Body of pancreas (tissue), 4 donors: ENCODE data around the gene OSBPL10. TPM values are rescaled to one million over a fixed set of nuclear protein-coding genes. Genes with fewer than 3 reads are reported as not detected.

Experiments used
- ATAC-seq: fragments of 150-250 bp; one replicate; pipeline ENCODE4 v1.9.1; 2016
- DNase-seq, 4 donors: peaks; one replicate each; pipeline ENCODE4 v3.0.0-alpha.2; 2019
- H3K27ac ChIP-seq, 4 donors: fragments of 200-600 bp; sonication (generic); 1 replicate in 3 of 4; 2 replicates in 1 of 4; pipeline versions ENCODE4 v1.5.1 to v1.6.1; 2016 to 2019; ENCODE audit warnings: mild to moderate bottlenecking in 1 of 4, mixed read lengths in 1 of 4, moderate library complexity in 1 of 4
- H3K27me3 ChIP-seq, 2 donors: fragments of 200-600 bp; sonication (generic); one replicate each; pipeline ENCODE4 v1.6.0; 2016; ENCODE audit warnings: mild to moderate bottlenecking in 1 of 2
- H3K36me3 ChIP-seq, 2 donors: fragments of 200-600 bp; sonication (generic); replicated peaks in 1 of 2; 2 replicates each; pipeline ENCODE4 v1.5.1; 2016; ENCODE audit warnings: low read depth in 2 of 2; ENCODE audit not compliant: insufficient read depth in 1 of 2
- H3K4me1 ChIP-seq: fragments of 200-600 bp; sonication (generic); one replicate; pipeline ENCODE4 v1.6.0; 2016
- H3K4me3 ChIP-seq, 2 donors: fragments of 200-600 bp; sonication (generic); 1 replicate in 1 of 2; 2 replicates in 1 of 2; pipeline ENCODE4 v1.5.1; 2016 to 2019
- H3K9me3 ChIP-seq, 3 donors: fragments of 200-600 bp; sonication (generic); 1 replicate in 2 of 3; 2 replicates in 1 of 3; pipeline ENCODE4 v1.5.1; 2016
- POLR2A ChIP-seq, 3 donors: fragments of 450-650 bp; IDR thresholded peaks; one replicate each; pipeline ENCODE4 v1.6.1; 2016; ENCODE audit warnings: antibody characterized with exemption in 3 of 3, mild to moderate bottlenecking in 2 of 3
- WGBS, 2 donors: methylation state at CpG; one replicate each; pipeline ENCODE4 v1.1.5; 2017; 5-methylcytosine and 5-hydroxymethylcytosine counted together
- intact Hi-C: fragments of 100-400 bp; cut with DNase I; formaldehyde crosslinking; loops from one replicate; pipeline ENCODE4 v1.15.1; 2023
- total RNA-seq, 2 donors: library from RNA; depleted of rRNA; stranded (reverse); fragments of >200 nt; gene quantifications; one replicate each; pipeline ENCODE4 v1.1.0, GENCODE V29; 2016
- TF ChIP-seq, protein P1 (sequence below), 7 experiments: fragments of 450-650 bp in 4 of 7; fragments of 200-600 bp in 3 of 7; sonication (generic) in 3 of 7; IDR thresholded peaks; one replicate each; pipeline ENCODE4 v1.5.1; 2016 to 2019; ENCODE audit warnings: antibody characterized with exemption in 7 of 7

OSBPL10 gene
- total RNA-seq, 2 donors from 2014 or later = 3.4 to 27.0 TPM

GRCh38 chr3:31709005-31709404, 272.1 kb downstream of the OSBPL10 start:
- intact Hi-C loops = no loop called here
- Histone ChIP-seq H3K4me1 (peaks cover 10% of the 10 kb centered on the region), H3K36me3 (no peaks in the 10 kb centered on the region), H3K4me3 (no peak overlapping the region), H3K9me3 (no peaks in the 10 kb centered on the region), H3K27me3 (no peaks in the 10 kb centered on the region), H3K27ac (no peak overlapping the region)
- DNase-seq (no peak), ATAC-seq (no peak)
- WGBS, 2 donors = 73 to 77% methylated on average over 7 to 9 of the region's 9 CpGs
- no peak for TF ChIP-seq POLR2A (IDR thresholded peaks at IDR 0.05)
- TF ChIP-seq, protein P1, sequence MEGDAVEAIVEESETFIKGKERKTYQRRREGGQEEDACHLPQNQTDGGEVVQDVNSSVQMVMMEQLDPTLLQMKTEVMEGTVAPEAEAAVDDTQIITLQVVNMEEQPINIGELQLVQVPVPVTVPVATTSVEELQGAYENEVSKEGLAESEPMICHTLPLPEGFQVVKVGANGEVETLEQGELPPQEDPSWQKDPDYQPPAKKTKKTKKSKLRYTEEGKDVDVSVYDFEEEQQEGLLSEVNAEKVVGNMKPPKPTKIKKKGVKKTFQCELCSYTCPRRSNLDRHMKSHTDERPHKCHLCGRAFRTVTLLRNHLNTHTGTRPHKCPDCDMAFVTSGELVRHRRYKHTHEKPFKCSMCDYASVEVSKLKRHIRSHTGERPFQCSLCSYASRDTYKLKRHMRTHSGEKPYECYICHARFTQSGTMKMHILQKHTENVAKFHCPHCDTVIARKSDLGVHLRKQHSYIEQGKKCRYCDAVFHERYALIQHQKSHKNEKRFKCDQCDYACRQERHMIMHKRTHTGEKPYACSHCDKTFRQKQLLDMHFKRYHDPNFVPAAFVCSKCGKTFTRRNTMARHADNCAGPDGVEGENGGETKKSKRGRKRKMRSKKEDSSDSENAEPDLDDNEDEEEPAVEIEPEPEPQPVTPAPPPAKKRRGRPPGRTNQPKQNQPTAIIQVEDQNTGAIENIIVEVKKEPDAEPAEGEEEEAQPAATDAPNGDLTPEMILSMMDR (IDR thresholded peaks at IDR 0.05) = no peak

- ATAC-seq (no peak), DNase-seq (no peak)
- Histone ChIP-seq H3K9me3 (no peaks in the 10 kb centered on the region), H3K36me3 (no peaks in the 10 kb centered on the region), H3K27ac (no peak overlapping the region), H3K27me3 (no peaks in the 10 kb centered on the region), H3K4me3 (no peak overlapping the region), H3K4me1 (peaks cover 10% of the 10 kb centered on the region)
- intact Hi-C loops = no loop called here
- TF ChIP-seq, protein P1 (IDR thresholded peaks at IDR 0.05) = no peak
- no peak for TF ChIP-seq POLR2A (IDR thresholded peaks at IDR 0.05)
Observed at GRCh38 chr3:31707286-31707685, 273.8 kb downstream of the OSBPL10 start.

DNA sequence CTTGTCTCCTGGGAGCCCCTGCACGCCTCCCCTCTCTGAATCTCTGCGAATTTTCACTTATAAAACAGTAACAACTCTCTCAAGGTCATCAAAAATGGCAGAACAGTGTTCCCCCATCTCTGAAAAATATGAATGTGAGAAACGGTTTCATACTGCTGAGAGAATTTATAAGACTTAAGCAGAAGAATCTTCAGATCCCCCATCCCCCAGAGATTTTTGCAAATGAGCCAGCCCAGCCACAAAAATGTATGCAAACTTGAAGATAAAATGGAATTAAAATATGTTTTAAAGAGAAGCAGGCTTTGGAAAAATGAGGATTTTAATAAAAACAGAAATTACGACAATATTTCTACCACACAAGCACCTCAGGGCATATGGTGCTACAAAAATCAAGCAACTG, 275.3 kb downstream of the OSBPL10 start:
- Histone ChIP-seq H3K4me3 (no peak overlapping the region), H3K27me3 (no peaks in the 10 kb centered on the region), H3K36me3 (no peaks in the 10 kb centered on the region), H3K4me1 (peaks cover 10% of the 10 kb centered on the region), H3K9me3 (no peaks in the 10 kb centered on the region), H3K27ac (no peak overlapping the region)
- TF ChIP-seq POLR2A (IDR thresholded peaks at IDR 0.05) = no peak
- TF ChIP-seq, protein P1 (IDR thresholded peaks at IDR 0.05) = no peak
- DNase-seq = no peak
- ATAC-seq = no peak
- 74 to 82% methylated on average over 4 of the region's 4 CpGs for WGBS, 2 donors
- intact Hi-C loops = no loop called here

DNA sequence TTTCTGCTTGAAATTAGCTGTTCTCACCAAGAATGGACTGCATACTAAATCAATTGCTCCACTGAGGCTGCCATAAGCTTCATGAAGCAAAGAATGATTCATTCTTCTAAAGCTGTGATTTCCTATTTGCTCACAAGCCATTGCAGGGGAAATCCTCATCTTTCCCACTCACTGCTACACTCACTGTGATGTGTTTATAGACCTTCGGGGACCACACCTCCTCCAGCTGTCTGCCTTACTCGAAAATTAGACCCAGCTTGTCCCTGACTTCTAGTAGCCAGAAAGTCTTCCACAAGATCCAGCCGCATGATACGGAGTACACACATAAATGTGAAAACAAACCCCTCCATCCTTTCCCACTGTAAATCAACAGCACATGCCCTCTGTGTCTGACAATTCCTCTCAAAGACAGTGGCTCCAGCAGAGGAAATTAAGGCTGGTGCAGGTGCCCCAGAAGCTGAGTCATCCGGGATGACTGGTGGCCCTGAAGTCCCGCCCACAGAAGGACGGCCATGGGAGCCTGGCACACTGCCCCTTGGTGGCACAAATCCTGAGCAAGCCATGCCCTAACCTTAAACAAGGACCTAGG, 276.4 kb downstream of the OSBPL10 start:
- ATAC-seq = peak; percentile 89
- TF ChIP-seq POLR2A (IDR thresholded peaks at IDR 0.05) = no peak
- TF ChIP-seq, protein P1 (IDR thresholded peaks at IDR 0.05) = peak in 2 of 7 experiments; percentile 9 to 29
- intact Hi-C loops = no loop called here
- Histone ChIP-seq H3K27ac (peak overlapping the region in 3 of 4 donors; percentile 10 to 28 (median 14)), H3K4me1 (peaks cover 10% of the 10 kb centered on the region), H3K9me3 (no peaks in the 10 kb centered on the region), H3K27me3 (no peaks in the 10 kb centered on the region), H3K36me3 (no peaks in the 10 kb centered on the region), H3K4me3 (no peak overlapping the region)
- 31 to 40% methylated on average over 7 of the region's 7 CpGs for WGBS, 2 donors
- DNase-seq = peak; percentile 78 to 90 (median 82)

- Histone ChIP-seq H3K27me3 (no peaks in the 10 kb centered on the region), H3K4me3 (no peak overlapping the region), H3K9me3 (no peaks in the 10 kb centered on the region), H3K27ac (no peak overlapping the region), H3K36me3 (no peaks in the 10 kb centered on the region), H3K4me1 (peaks cover 10% of the 10 kb centered on the region)
- ATAC-seq (no peak), DNase-seq (no peak)
- no peak for TF ChIP-seq POLR2A (IDR thresholded peaks at IDR 0.05)
- TF ChIP-seq, protein P1 (IDR thresholded peaks at IDR 0.05) = no peak
- WGBS, 2 donors = 94 to 97% methylated on average over 3 of the region's 3 CpGs
- intact Hi-C loops = no loop called here
Observed at GRCh38 chr3:31704156-31704555, 276.9 kb downstream of the OSBPL10 start.
